ENCODE measurements around the gene MARCHF10. TPM values are rescaled to one million over a fixed set of nuclear protein-coding genes. Genes with fewer than 3 reads are reported as not detected.

The MARCHF10 gene
- total RNA-seq, 1 donor = under 0.01 TPM

GRCh38 chr17:62680541-62681052 lies 127.5 kb downstream of the MARCHF10 start:
- no peak for TF ChIP-seq CTCF (IDR thresholded peaks at IDR 0.05; ENCODE audit: insufficient read depth, low read depth, low read length)

GRCh38 chr17:62679866-62680377 lies 128.2 kb downstream of the MARCHF10 start:
- no peak overlapping the region for H3K4me3 ChIP-seq (ENCODE audit: low read depth, low read length)
- TF ChIP-seq CTCF (IDR thresholded peaks at IDR 0.05; ENCODE audit: insufficient read depth, low read depth, low read length) = no peak
- DNase-seq (ENCODE audit: low read depth) = no peak

More at GRCh38 chr17:62680541-62681052, 127.5 kb downstream of the MARCHF10 start:
- DNase-seq (ENCODE audit: low read depth) = no peak
- H3K4me3 ChIP-seq (ENCODE audit: low read depth, low read length) = no peak overlapping the region

- H3K4me3 ChIP-seq (ENCODE audit: low read depth, low read length) = no peak overlapping the region
- no peak for TF ChIP-seq CTCF (IDR thresholded peaks at IDR 0.05; ENCODE audit: insufficient read depth, low read depth, low read length)
- DNase-seq (ENCODE audit: low read depth) = no peak
Measured at GRCh38 chr17:62678214-62678919, 129.7 kb downstream of the MARCHF10 start.

- DNase-seq (ENCODE audit: low read depth) = no peak
- H3K4me3 ChIP-seq (ENCODE audit: low read depth, low read length) = no peak overlapping the region
- no peak for TF ChIP-seq CTCF (IDR thresholded peaks at IDR 0.05; ENCODE audit: insufficient read depth, low read depth, low read length)
Measured at GRCh38 chr17:62676952-62677596, 131.0 kb downstream of the MARCHF10 start.

- TF ChIP-seq CTCF (IDR thresholded peaks at IDR 0.05; ENCODE audit: insufficient read depth, low read depth, low read length) = no peak
- no peak for DNase-seq (ENCODE audit: low read depth)
- H3K4me3 ChIP-seq (ENCODE audit: low read depth, low read length) = no peak overlapping the region
Measured at GRCh38 chr17:62676231-62676943, 131.7 kb downstream of the MARCHF10 start.

- DNase-seq (ENCODE audit: low read depth) = no peak
- TF ChIP-seq CTCF (IDR thresholded peaks at IDR 0.05; ENCODE audit: insufficient read depth, low read depth, low read length) = no peak
- no peak overlapping the region for H3K4me3 ChIP-seq (ENCODE audit: low read depth, low read length)
Measured at GRCh38 chr17:62675701-62676100, 132.4 kb downstream of the MARCHF10 start.

All from fibroblast of villous mesenchyme (primary cell).